Non-pigmented ciliary epithelial cell (primary cell): ENCODE data around the gene LMX1B.

Source experiments
- DNase-seq: peaks from one replicate; pipeline ENCODE4 v3.0.0-alpha.2; 2010; ENCODE audit warnings: low read depth

Gene LMX1B

GRCh38 chr9:126678989-126679388 lies 65.3 kb downstream of the LMX1B start:
- no peak for DNase-seq

DNA sequence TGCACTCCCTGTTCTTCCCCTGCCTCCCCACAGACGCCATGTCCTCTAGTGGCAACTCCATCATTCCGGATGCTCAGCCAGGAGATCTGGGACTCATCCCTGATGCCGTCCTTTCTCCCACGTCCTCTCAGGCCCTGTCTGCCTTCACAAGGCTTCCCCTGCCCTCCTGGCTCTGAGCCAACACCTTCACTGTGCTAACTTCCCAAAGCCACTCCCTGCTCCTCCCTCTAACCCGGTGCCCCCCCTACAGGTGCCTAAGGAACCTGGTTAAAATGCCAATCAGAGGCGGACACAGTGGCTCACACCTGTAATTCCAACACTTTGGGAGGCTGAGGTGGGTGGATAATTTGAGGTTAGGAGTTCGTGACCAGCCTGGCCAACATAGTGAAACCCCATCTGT lies 67.6 kb downstream of the LMX1B start:
- DNase-seq: no peak

- no peak for DNase-seq
These were observed 68.5 kb downstream of the LMX1B start for GRCh38 chr9:126682113-126682810.

DNA sequence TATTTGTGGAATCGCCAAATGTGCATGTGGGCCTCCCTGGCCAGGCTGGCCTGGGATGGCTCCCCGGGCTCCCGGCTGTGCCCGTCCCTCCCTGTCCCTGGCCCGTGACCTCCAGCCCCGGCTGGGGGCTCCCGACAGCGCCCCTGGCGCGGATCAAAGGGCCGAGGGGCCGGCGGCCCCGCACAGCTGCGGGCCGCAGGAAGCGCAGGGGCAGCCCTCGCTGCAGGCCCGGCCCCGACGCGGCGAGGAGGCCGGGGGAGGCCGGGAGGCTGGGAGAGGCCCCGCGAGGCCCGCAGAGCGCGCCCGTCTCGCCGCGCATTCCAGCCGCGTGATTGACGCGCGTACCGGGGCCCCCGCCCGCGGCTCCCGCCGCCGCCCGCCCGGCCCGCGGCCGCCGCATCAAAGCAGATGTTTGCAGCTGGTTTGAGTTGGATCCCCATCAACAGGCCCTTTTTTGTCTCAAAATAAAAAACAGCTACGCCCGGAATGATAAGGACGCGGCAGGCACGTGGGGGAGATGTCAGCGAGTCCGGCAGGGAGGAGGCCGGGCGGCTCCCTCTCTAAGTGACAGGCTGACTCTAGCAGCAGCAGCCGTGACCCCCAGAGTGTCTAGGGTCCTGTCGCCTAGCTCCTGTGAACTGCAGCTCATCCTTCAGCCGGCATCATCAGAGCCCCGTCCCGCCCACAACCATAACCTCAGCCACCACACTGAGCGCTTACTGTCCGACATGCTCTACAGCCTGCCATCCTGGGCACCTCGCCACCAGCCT lies 69.4 kb downstream of the LMX1B start:
- no peak for DNase-seq

DNA sequence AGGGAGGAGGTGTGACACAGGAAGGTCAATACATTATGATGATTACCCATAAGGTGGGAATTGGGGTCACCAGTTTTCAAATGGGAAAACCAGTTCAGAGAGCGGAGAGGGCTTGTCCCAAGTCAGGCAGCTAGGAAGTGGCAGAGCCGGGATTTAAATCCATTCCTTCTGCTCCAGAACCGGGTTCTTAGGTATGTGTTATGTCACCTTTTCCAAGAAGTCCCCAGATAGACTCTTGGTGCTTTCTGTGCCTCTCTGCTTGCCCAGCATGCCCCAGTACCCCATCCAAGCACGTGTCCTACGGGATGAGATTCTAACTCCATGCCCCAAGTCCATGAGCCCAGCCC lies 69.9 kb downstream of the LMX1B start:
- no peak for DNase-seq

DNA sequence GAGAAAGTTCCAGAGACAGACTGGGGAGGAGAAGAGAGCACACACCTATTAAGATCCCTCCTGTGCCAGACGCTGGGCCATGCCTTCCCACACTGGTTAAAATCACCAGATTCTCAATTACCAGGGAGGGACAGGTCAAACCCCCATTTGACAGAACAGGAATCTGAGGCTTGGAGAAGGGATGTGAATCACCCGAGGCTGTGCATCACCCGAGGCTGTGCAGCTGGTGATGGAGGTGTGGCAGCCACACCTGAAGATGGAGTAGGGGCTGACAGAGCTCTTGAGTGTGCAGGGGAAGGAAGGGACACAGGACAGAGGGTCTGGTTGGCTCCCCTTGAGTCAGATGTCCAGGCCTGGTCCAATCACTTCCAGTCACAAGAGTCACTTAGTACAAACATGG lies 70.6 kb downstream of the LMX1B start:
- no peak for DNase-seq

- DNase-seq: no peak
These were observed 71.3 kb downstream of the LMX1B start for GRCh38 chr9:126684965-126685465.

DNA sequence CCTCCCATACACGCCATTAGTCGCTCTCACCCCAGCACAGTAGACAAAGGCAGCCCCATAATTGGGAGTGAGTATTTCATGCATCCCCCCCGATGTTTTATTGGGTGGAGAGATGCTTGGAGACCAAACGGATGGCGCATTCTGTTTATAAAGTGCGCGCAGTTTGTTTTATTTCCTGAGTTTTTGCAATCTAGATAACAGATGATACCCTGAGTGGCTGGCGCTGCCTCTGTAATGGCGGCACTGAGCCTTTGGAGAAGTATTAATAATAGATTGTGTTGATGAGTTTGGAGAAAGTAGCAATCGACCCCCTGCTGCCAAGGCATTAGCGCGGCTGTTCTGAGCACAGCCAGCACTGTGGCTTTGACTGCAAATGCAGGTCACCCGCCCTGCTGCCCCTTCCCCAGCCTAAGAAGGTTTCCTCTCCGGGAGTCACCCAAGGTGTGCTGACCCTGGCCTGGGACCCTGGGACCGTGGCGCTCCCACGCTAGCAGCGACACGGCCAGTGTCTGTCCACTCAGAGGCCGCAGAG lies 74.3 kb downstream of the LMX1B start:
- no peak for DNase-seq

DNA sequence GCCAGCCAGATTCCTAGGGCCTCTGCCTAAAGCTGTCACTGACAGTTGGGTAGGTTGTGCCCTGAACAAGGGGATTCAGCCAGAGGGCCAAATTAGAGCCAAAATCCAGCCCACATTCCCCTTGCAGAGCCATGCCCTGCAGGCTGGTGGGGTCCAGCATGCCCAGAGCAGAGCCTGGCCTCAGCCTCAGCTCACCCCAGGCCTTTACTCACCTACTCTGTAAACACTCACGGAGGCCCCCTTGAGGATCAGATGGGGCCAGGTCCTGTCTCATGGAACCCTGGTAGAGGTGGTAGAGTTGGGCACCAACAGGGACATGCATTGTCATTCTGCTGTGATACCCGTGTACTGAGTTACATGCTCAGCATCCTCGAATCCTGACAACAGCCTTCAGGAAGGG lies 74.9 kb downstream of the LMX1B start:
- DNase-seq: no peak

- no peak for DNase-seq
These were observed 75.5 kb downstream of the LMX1B start for GRCh38 chr9:126689027-126689825.

DNA sequence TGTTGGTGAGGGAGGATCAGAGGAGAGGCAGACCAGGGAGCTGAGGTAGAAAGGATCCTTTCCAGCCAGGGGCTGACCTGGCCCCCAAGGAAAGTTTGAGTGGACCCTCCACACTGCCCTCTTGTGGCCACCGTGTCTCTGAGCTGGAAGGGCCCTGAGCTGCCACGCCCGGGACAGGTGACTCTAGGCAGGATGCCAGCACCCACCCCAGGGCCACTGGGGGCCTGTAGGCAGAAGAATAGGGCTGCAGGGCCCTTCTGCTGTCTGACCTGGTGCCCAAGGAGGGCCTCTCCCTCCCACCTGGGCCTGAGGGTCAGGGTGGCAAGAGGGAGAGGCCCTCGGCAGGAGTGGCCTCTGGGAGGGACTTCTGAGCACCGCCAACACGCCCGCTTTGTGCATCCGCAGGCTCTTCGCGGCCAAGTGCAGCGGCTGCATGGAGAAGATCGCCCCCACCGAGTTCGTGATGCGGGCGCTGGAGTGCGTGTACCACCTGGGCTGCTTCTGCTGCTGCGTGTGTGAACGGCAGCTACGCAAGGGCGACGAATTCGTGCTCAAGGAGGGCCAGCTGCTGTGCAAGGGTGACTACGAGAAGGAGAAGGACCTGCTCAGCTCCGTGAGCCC lies 76.8 kb downstream of the LMX1B start:
- no peak for DNase-seq

- DNase-seq: no peak
These were observed 78.5 kb downstream of the LMX1B start for GRCh38 chr9:126692041-126692758.

- no peak for DNase-seq
These were observed 79.2 kb downstream of the LMX1B start for GRCh38 chr9:126692759-126693427.

GRCh38 chr9:126693428-126693944 lies 79.8 kb downstream of the LMX1B start:
- no peak for DNase-seq

GRCh38 chr9:126694206-126695081 lies 80.7 kb downstream of the LMX1B start:
- no peak for DNase-seq

DNA sequence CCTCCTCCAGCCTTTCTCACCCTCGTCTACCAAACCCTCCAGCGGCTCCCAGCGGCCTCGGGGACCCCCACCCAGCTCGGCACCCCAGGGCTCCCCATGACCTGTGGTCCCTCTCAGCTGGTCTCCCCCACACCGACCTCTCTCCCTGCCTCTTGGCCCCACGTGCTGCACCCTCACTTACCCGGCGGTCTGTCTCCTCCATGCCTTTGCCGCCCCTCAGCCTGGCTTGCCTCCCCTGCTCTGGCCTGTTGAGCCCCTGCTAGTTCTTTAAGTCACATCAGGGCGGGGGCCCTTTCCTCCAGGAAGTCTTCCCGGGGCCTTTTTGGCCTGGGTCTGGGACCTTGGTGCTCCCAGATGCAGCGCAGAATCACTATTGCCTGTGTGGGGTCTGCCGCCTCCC lies 81.5 kb downstream of the LMX1B start:
- DNase-seq: no peak

- no peak for DNase-seq
These were observed 82.1 kb downstream of the LMX1B start for GRCh38 chr9:126695701-126696400.

DNA sequence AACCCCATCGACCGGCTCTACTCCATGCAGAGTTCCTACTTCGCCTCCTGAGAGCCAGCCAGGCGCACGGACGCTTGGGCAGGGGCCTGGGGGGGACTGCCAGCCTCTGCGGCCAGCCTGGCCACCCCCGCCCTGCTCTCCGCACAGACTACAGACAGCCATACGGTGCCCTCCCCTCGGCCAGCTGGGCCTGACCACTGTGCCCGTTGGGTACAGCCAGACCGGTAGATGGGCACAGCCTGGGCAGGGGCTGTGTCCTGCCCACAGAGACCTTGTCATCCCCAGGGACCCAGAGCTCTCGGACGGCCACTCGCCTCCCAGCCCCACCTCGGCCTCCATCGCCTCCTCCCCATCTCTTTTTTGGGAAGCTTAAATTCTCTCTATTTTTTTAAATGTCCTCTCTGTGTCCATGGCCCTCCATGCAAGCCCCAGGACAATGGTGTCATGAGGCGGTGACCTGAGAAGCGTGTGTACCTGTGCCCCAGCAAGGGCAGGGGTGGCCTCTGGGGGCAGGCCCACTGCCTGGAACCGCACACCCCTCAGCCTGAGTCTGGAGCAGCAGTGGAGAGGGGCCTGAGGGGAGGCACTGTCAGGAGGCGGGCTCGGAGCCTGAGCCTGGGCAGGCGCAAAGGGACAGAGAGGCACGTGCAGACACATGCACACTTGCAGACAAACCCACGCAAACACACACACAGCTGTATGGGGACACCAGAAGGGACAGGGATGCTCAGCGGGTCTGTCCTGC lies 82.8 kb downstream of the LMX1B start:
- DNase-seq: no peak
